ENCODE data around the gene ZNF446. TPM values are rescaled to one million over a fixed set of nuclear protein-coding genes. Genes with fewer than 3 reads are reported as not detected.

The ZNF446 gene
- total and polyA plus RNA-seq, 2 donors (not counting 1 experiment from before 2014, with no cell fraction given), result 15.0 to 18.9 TPM

DNA sequence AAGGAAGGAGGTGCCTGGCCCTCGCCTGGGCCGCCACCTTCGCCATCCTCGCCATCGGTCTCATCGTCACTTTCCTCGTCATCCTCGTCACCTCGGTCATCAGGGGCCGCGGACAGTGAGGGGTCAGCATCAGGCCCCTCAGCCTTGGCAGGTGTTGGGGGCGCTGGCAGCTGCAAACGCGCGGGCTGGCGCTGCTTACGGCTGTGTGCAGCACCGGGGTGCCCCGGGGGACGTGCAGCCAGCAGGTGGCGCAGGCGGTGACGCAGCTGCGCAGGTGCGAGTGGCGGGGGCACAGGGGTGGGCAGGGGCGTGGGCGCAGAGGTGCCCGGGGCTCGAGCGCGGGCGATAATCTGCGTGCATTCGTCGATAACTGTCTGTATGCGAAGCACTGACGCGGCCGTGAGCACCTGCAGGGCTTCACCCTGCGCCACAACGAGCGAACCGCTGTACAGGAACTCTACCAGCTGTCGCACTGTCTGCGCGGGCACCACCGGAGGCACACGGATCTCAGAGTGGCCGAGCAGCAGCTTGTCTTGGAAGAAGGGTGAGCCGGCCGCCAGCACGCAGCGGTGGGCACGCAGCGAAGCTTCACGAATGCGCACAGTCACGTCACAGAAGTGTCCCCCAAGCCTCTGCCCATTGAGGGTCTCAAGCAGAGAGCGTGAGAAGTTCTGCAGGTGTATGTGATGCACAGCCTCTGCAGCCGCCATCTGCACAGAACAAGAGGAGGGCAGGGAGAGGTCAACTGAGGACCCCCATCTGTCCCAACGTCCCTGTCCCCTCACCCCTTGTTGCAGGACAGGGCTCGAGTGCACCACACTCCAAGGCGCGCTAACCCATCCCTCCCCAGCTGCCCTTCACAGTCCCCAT is 41.0 kb downstream of the ZNF446 start:
- intact Hi-C loops (cut with micrococcal nuclease), result no loop called here
- H3K4me1 Mint-ChIP-seq, result peaks cover 50% of the 10 kb centered on the region
- peaks cover 26 to 41% of the 10 kb centered on the region in 2 donors for H3K4me1 ChIP-seq (ENCODE audit: control insufficient read depth in 2 of 2, insufficient read depth in 2 of 2, low read length in 2 of 2)

More for the DNA sequence above, 41.0 kb downstream of the ZNF446 start:
- WGBS (ENCODE audit: insufficient coverage), result 98% methylated on average over 64 of the region's 65 CpGs
- H3K4me3 Mint-ChIP-seq, result peak overlapping the region; percentile 98
- Histone ChIP-seq H3K4me3 (ENCODE audit: control extremely low read depth in 1 of 5, extremely low read depth in 1 of 5, insufficient read depth in 1 of 5, low read depth in 2 of 5, low read length in 4 of 5) (no peak overlapping the region), H3K79me2 (ENCODE audit: control insufficient read depth, insufficient read depth, low read length) (peaks cover 50% of the 10 kb centered on the region), H3K9ac (ENCODE audit: low read length) (no peak overlapping the region), H3K4me2 (replicated peaks; ENCODE audit: low read depth, low read length, poor library complexity, severe bottlenecking) (no peak overlapping the region), H3K27ac (ENCODE audit: low read length in 2 of 2) (no peak overlapping the region), H3K9me3 (ENCODE audit: control extremely low read depth in 1 of 3, control insufficient read depth in 2 of 3, insufficient read depth in 1 of 3, low read length in 2 of 3) (no peaks in the 10 kb centered on the region), H3K36me3 (replicated peaks in 1 of 2; ENCODE audit: control extremely low read depth in 1 of 2, control insufficient read depth in 1 of 2, extremely low read depth in 1 of 2, insufficient read depth in 2 of 2, low read length in 1 of 2) (peaks cover 0 to 12% of the 10 kb centered on the region in 2 experiments), H4K20me1 (ENCODE audit: control insufficient read depth, insufficient read depth, low read length, poor library complexity, severe bottlenecking) (peaks cover 61% of the 10 kb centered on the region), H2AFZ (ENCODE audit: insufficient read depth, low read depth, low read length, poor library complexity, severe bottlenecking) (no peak overlapping the region), H3K27me3 (replicated peaks in 1 of 4; ENCODE audit: control extremely low read depth in 1 of 4, control insufficient read depth in 3 of 4, insufficient read depth in 4 of 4, low read length in 3 of 4) (no peaks in the 10 kb centered on the region)
- no peaks in the 10 kb centered on the region for H3K9me3 Mint-ChIP-seq (ENCODE audit: insufficient read depth)
- POLR2A ChIA-PET, result no interaction called here
- no peaks in the 10 kb centered on the region for H3K27me3 Mint-ChIP-seq
- no peak overlapping the region for H3K27ac Mint-ChIP-seq
- DNase-seq (no peak), ATAC-seq (ENCODE audit: low read depth) (no peak)
- CTCF ChIA-PET, result interaction anchor here (1.3 to 1.8 kb wide), 2 partner anchors 64 to 187 kb away, joined by 4 read pairs; no protein-coding TSS in a partner anchor
- TF ChIP-seq EZH2 (IDR thresholded peaks at IDR 0.05; ENCODE audit: borderline replicate concordance, insufficient read depth, low read depth, low read length, poor library complexity, severe bottlenecking) (no peak), CTCF (IDR thresholded peaks at IDR 0.05) (no peak)
